ENCODE data around the gene C1QTNF9.

DNA sequence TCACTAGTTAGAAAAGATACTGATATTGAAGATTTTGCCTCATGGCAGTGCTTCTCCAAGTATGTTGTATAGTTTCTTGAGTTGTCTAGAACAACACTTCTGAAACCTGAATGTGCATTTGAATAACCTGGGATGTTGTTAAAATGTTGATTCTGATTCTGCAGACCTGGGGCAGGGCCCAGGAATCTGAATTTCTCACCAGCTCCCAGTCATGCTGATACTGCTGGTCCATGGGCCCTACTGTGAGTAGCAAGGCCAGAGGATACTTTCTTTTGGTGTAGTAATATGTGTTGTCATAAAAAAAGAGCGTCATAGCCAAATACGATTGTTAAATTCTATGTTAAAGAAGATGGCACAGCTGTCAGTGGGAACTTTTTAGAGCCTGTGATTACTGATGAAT is 41.6 kb upstream of the C1QTNF9 start:
- no peak for TF ChIP-seq EZH2 (IDR thresholded peaks at IDR 0.05)
- TF ChIP-seq, protein P1, sequence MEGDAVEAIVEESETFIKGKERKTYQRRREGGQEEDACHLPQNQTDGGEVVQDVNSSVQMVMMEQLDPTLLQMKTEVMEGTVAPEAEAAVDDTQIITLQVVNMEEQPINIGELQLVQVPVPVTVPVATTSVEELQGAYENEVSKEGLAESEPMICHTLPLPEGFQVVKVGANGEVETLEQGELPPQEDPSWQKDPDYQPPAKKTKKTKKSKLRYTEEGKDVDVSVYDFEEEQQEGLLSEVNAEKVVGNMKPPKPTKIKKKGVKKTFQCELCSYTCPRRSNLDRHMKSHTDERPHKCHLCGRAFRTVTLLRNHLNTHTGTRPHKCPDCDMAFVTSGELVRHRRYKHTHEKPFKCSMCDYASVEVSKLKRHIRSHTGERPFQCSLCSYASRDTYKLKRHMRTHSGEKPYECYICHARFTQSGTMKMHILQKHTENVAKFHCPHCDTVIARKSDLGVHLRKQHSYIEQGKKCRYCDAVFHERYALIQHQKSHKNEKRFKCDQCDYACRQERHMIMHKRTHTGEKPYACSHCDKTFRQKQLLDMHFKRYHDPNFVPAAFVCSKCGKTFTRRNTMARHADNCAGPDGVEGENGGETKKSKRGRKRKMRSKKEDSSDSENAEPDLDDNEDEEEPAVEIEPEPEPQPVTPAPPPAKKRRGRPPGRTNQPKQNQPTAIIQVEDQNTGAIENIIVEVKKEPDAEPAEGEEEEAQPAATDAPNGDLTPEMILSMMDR (IDR thresholded peaks at IDR 0.05): no peak
